Adipose tissue (tissue), 3 donors: Measurements from ENCODE around the gene CTSS. TPM values are rescaled to one million over a fixed set of nuclear protein-coding genes. Genes with fewer than 3 reads are reported as not detected.
"Not testable (repeated sequence)": the region's sequence is repeated elsewhere in the genome, so short reads cannot be mapped to it uniquely, and the experiment has no call there.

Experiments used
- H3K27ac ChIP-seq: one replicate; pipeline ENCODE4 v1.5.1; 2013; ENCODE audit warnings: low read depth, low read length
- WGBS, 3 donors: extraction: QIAGEN DNeasy Blood & Tissue Kit; methylation state at CpG; one replicate each; pipeline ENCODE4 v1.1.7; 2013; 5-methylcytosine and 5-hydroxymethylcytosine counted together
- polyA plus RNA-seq, 3 donors: library from polyadenylated mRNA; stranded (reverse); fragments of 200-250 nt; gene quantifications; one replicate each; pipeline ENCODE4 v1.2.3, GENCODE V29; 2013
- donor health status: healthy with polysubstance abuse.
- donor health status: Bipolar disorder and iron deficiency.
- donor health status: healthy.

CTSS gene
- polyA plus RNA-seq, 3 donors = 11.6 to 67.0 (median 43.1) TPM

DNA sequence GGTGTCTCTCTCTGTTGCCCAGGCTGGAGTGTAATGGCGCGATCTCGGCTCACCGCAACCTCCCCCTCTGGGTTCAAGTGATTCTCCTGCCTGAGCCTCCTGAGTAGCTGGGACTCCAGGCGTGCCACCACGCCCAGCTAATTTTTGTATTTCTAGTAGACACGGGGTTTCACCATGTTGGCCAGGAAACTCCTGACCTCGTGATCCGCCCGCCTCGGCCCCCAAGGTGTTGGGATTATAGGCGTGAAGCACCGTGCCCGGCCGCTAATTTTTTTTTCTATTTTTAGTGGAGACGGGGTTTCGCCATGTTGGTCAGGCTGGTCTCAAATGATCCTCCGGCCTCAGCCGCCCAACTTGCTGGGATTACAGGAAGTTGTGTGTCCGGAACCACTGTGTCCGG is 45.5 kb downstream of the CTSS start:
- no peak overlapping the region for H3K27ac ChIP-seq
- 95 to 96% (median 96%) methylated on average over 21 of the region's 21 CpGs for WGBS, 3 donors

GRCh38 chr1:150718225-150718891 is 47.2 kb downstream of the CTSS start:
- no peak overlapping the region for H3K27ac ChIP-seq
- 74 to 82% (median 79%) methylated on average over 11 of the region's 11 CpGs for WGBS, 3 donors

DNA sequence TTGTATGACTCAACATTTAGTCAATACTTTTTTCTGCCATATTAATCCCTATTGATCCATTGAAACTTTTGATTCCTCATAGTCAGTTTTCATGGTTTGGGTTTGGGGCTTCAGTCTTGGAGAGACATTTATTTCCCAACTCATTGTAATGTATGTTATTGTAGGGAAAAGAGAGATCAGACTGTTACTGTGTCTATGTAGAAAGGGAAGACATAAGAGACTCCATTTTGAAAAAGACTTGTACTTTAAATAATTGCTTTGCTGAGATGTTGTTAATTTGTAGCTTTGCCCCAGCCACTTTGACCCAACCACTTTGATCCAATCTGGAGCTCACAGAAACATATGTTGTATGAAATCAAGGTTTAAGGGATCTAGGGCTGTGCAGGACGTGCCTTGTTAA is 56.5 kb downstream of the CTSS start:
- WGBS, 3 donors = 73 to 93% (median 79%) methylated on average over 1 of the region's 1 CpG
- H3K27ac ChIP-seq = not testable (repeated sequence)

- 89 to 100% (median 94%) methylated on average over 2 of the region's 2 CpGs for WGBS, 3 donors
- H3K27ac ChIP-seq = no peak overlapping the region
Observed at GRCh38 chr1:150708595-150708994, 57.0 kb downstream of the CTSS start.

GRCh38 chr1:150706091-150706490 is 59.5 kb downstream of the CTSS start:
- 81 to 90% (median 86%) methylated on average over 1 of the region's 1 CpG for WGBS, 3 donors
- H3K27ac ChIP-seq = no peak overlapping the region

DNA sequence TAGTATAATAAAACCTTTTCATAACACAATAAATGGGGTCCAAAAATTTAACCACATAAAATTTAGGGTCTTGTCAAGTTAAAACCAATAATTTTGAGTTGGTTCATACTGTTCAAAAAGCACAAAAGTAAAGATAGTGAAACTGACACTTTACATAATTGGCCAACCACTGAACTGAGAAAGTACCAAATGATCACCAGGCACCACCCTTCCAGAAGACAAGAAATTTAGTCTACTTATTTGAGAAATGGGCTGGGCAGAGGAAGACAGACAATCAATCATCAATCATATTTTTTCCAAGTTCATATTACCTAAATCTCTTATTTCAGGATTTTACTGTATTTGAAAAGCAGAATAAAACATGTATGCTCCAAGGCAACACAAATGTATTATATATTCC is 62.2 kb downstream of the CTSS start:
- H3K27ac ChIP-seq = no peak overlapping the region

DNA sequence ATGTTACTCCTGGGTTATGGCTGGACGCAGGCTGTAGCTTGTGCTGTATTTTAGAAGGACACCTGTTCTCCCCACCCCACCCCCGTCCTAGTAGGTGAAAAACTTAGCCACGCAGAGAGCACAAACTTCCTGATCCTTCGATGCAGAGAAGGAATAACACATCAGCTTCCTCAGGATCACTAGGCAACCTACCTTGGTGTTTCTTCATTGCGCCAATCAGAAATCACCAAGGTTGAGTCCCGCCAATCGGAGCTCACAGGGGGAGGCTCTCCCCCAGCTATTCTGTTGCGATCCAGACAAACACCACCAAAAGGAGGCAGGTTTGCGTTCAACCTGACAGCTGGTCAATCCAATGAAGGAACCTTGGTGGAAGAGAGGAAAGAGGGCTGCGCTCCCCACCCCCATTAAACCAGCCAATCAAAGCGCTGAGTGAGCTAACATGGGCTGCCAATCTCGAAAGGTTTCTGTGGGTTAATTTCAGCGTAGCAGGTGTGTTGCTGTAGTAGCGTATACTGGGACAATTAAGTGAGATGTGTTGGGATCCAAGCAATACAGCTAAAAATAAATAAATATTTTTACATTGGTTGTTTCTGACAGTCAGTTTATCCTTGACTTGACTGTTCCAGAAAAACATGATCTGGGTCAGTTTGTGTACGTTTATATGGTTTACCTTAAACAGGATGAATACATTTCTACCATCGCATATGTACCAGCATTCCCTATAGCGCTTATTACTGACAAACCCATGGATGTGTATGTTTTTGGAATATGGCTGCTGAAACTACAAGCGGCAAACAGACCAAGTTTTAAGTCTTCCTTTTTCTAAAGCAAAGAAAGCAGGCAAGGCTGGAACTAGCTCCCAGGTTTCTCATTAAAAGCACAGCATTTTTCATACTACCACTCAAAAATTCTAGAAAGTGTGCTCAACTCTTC is 68.3 kb downstream of the CTSS start, which contains the start of gene GOLPH3L:
Gene GOLPH3L, minus strand, starts transcription at position 160 of the 933 bp plus-strand sequence. CDS start 2,316 bp downstream, outside the sequence.
- no peak within 1 kb of the TSS for H3K27ac ChIP-seq
- WGBS, 3 donors = 1 to 2% (median 1%) methylated on average over 18 of the region's 18 CpGs

DNA sequence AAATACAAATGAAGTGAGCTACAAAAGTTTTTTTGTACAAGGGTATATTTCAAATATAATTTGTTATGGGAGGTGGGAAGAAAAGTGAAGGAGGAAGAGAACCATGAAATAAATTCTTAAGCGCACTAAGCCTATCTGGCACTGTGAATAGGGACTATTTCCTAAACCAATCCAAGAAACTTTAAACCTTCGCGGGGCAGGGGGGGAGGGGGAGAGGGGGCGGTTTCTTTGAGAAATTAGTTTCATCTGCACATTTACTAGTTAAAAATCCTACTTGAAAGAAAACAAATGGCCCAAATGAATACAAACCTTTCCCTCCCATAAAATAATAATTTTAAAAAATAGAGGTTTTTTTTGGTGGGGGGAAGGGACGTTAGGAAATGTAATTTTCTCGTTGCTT is 69.0 kb downstream of the CTSS start:
- H3K27ac ChIP-seq = no peak overlapping the region
- WGBS, 3 donors = 0 to 1% (median 0%) methylated on average over 6 of the region's 6 CpGs

DNA sequence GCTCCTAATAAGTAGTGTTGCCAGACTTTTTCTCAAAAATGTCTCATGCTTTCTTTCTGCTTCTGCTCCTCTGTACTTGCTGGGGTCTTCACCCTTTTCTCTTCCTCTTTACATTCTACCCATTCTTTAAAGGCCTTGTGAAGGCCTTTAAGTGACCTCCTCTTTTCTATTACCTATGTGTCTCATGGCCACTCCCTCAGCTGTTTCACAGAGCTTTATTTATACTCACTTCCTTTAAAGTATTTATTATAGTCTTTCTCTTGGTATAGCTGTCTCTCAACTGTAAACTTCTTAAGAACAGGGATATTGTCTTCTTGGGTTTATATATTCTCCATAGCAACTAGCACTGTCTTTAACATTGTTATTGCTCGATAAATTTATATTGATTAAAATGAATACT is 69.4 kb downstream of the CTSS start:
- no peak overlapping the region for H3K27ac ChIP-seq
- 7 to 27% (median 24%) methylated on average over 1 of the region's 1 CpG for WGBS, 3 donors

DNA sequence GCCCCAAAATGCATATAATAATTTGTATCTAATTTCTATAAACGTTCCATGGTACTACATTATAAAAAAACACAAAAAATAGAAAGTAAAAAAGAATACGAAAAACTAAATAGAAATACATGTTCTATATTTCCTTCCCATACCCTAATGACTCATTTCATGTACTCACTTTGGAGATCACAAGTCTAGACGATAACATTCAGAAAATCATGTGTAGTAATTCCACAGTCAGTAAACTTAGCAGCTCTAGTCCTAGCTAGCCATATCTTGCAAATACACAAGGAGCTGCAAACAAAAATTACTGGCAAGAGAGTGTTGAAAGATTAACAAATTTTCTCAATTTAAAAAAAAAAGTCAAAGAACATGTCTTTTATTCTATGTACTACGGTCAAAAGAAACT is 70.0 kb downstream of the CTSS start:
- 42 to 84% (median 82%) methylated on average over 4 of the region's 4 CpGs for WGBS, 3 donors
- no peak overlapping the region for H3K27ac ChIP-seq

DNA sequence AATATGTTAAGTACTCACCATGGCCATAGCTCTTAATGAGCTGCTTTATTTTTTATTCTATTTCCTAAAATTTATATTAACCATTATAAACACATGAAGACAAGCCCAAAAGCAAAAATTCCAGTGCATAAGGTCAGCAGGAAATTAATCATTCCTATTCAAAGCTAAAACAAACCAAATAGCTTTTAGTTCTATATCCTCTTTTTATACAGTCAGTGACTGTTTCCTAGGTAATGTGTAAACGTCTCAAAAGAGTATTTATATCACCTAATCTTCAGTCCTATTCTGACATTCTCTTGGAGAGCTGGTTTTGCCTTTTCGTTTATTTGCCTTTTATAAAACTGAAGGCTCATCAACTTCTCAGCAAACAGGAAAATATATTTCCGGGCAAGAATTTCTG is 72.9 kb downstream of the CTSS start:
- WGBS, 3 donors = 20 to 76% (median 65%) methylated on average over 3 of the region's 3 CpGs
- no peak overlapping the region for H3K27ac ChIP-seq

GRCh38 chr1:150688763-150689162 is 76.8 kb downstream of the CTSS start:
- 63 to 89% (median 71%) methylated on average over 1 of the region's 1 CpG for whole genome bisulfite sequencing, 3 donors

DNA sequence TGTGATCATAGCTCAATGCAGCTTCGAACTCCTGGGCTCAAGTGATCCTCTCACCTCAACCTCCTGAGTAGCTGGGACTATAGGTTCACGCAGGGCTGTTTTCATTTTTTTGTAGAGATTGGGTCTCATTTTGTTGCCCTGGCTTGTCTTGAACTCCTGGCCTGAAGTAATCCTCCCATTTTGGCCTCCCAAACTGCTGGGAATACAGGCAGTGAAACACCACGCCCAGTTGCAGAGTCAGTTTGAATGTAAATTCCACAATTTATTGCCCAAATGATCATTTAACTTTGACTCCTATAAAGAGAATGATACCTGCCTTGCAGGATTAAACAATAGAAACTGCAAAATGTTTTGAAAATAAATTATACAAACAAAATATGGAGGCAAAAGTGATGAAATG is 79.3 kb downstream of the CTSS start:
- WGBS, 3 donors = 95 to 98% (median 97%) methylated on average over 3 of the region's 3 CpGs

More at GRCh38 chr1:150688763-150689162, 76.8 kb downstream of the CTSS start:
- H3K27ac ChIP-seq = no peak overlapping the region

GRCh38 chr1:150683914-150684313 is 81.7 kb downstream of the CTSS start:
- H3K27ac ChIP-seq = no peak overlapping the region
- 58 to 75% (median 73%) methylated on average over 1 of the region's 1 CpG for WGBS, 3 donors

More for the DNA sequence above, 79.3 kb downstream of the CTSS start:
- no peak overlapping the region for H3K27ac ChIP-seq

Other genes starting within 250 kb of the CTSS start
- 10 to 100 TPM; 12.1 to 66.1 (median 56.0) TPM for gene ADAMTSL4, start 216.4 kb downstream of the CTSS start, polyA plus RNA-seq
- gene MCL1, start 186.2 kb downstream of the CTSS start, polyA plus RNA-seq = 100 to 1,000 TPM in 2 of 3 donors, 10 to 100 TPM in 1; 98.6 to 386 (median 314) TPM
- gene ENSA, start 136.2 kb downstream of the CTSS start, polyA plus RNA-seq = 100 to 1,000 TPM in 2 of 3 donors, 10 to 100 TPM in 1; 49.0 to 133 (median 107) TPM
- 10 to 100 TPM; 10.3 to 26.6 (median 19.2) TPM for gene GOLPH3L, start 68.6 kb downstream of the CTSS start, polyA plus RNA-seq
- gene HORMAD1, start 44.9 kb downstream of the CTSS start, polyA plus RNA-seq = under 1 TPM in 1 of 3 donors, not detected in 2; 0.07 TPM
- gene CTSK, start 42.5 kb upstream of the CTSS start, polyA plus RNA-seq = 10 to 100 TPM in 2 of 3 donors, 1 to 10 TPM in 1; 2.3 to 64.2 (median 28.1) TPM
- gene ARNT, start 110.8 kb upstream of the CTSS start, polyA plus RNA-seq = 10 to 100 TPM; 14.1 to 45.2 (median 18.0) TPM
- not detected for gene CTXND2, start 121.4 kb upstream of the CTSS start, polyA plus RNA-seq
- gene SETDB1, start 160.6 kb upstream of the CTSS start, polyA plus RNA-seq = 10 to 100 TPM; 13.4 to 15.7 (median 15.1) TPM
- 100 to 1,000 TPM in 2 of 3 donors, 10 to 100 TPM in 1; 86.8 to 134 (median 109) TPM for gene CERS2, start 209.1 kb upstream of the CTSS start, polyA plus RNA-seq
- 10 to 100 TPM in 1 of 3 donors, 1 to 10 TPM in 1, under 1 TPM in 1; 0.15 to 12.8 (median 3.1) TPM for gene ANXA9, start 216.5 kb upstream of the CTSS start, polyA plus RNA-seq
- 10 to 100 TPM; 12.0 to 24.0 (median 13.9) TPM for gene MINDY1, start 241.1 kb upstream of the CTSS start, polyA plus RNA-seq
- 10 to 100 TPM in 1 of 3 donors, 1 to 10 TPM in 2; 8.6 to 14.2 (median 9.9) TPM for gene PRUNE1, start 242.7 kb upstream of the CTSS start, polyA plus RNA-seq